ENCODE data around the gene SLC39A9.
"Not testable (repeated sequence)": the region's sequence is repeated elsewhere in the genome, so short reads cannot be mapped to it uniquely, and the experiment has no call there.

- not testable (repeated sequence) for TF ChIP-seq CTCF (IDR thresholded peaks at IDR 0.05); KAT7 (CRISPR knock-in tag; IDR thresholded peaks at IDR 0.05; ENCODE audit: borderline replicate concordance); TEAD4 (CRISPR knock-in tag; IDR thresholded peaks at IDR 0.05); E2F1 (CRISPR knock-in tag; IDR thresholded peaks at IDR 0.05); NR3C1 (CRISPR knock-in tag; conservative IDR thresholded peaks at IDR 0.05; ENCODE audit: low read depth)
These were observed 79.6 kb downstream of the SLC39A9 start for GRCh38 chr14:69478055-69478454.
